ENCODE results near the gene SDK2.

DNA sequence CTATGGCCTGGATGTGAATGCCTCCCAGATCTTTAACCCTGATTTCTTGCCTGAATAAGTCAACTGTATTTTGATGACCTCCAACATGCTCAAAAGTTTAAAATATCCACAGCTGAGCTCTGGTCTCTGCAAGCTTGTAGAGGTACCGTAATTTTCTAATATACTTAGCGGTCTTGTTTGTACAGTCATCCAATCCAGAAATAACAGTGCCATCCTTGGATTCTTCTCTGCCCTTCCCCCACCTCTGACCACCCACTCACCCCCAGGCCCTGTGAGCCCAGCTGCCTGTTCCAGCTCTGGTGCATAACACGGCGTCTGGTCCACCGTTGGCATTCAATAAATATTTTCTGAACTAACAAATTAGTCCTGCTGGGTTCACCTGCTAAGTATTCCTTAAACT is 113.1 kb downstream of the SDK2 start:
- TF ChIP-seq, protein P1, sequence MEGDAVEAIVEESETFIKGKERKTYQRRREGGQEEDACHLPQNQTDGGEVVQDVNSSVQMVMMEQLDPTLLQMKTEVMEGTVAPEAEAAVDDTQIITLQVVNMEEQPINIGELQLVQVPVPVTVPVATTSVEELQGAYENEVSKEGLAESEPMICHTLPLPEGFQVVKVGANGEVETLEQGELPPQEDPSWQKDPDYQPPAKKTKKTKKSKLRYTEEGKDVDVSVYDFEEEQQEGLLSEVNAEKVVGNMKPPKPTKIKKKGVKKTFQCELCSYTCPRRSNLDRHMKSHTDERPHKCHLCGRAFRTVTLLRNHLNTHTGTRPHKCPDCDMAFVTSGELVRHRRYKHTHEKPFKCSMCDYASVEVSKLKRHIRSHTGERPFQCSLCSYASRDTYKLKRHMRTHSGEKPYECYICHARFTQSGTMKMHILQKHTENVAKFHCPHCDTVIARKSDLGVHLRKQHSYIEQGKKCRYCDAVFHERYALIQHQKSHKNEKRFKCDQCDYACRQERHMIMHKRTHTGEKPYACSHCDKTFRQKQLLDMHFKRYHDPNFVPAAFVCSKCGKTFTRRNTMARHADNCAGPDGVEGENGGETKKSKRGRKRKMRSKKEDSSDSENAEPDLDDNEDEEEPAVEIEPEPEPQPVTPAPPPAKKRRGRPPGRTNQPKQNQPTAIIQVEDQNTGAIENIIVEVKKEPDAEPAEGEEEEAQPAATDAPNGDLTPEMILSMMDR (IDR thresholded peaks at IDR 0.05), result no peak
- TF ChIP-seq POLR2A (IDR thresholded peaks at IDR 0.05), result no peak
